ENCODE data around the gene STRIP2. TPM values are rescaled to one million over a fixed set of nuclear protein-coding genes. Genes with fewer than 3 reads are reported as not detected.
"Not testable (repeated sequence)": the region's sequence is repeated elsewhere in the genome, so short reads cannot be mapped to it uniquely, and the experiment has no call there.

The STRIP2 gene
- total and polyA plus RNA-seq, 9 of the 15 experiments (the other 6 are each of a cell fraction or from before 2014, with no cell fraction given), result 10.1 to 81.8 (median 42.3) TPM

GRCh38 chr7:129405527-129405926 is 28.7 kb upstream of the STRIP2 start:
- ATAC-seq, result no peak
- Histone ChIP-seq H3K9me3 (replicated peaks; ENCODE audit: control insufficient read depth, insufficient read depth, low read depth, low read length) (no peaks in the 10 kb centered on the region), H4K20me1 (replicated peaks; ENCODE audit: control insufficient read depth, insufficient read depth, low read length) (no peaks in the 10 kb centered on the region), H3K4me1 (replicated peaks in 1 of 2; ENCODE audit: control insufficient read depth in 2 of 2, insufficient read depth in 2 of 2, low read length in 2 of 2) (peaks cover 6 to 21% of the 10 kb centered on the region in 2 experiments; a peak in 4 of 5 replicates), H3K9me1 (ENCODE audit: control insufficient read depth, insufficient read depth, low read length) (peaks cover 3% of the 10 kb centered on the region), H3K36me3 (ENCODE audit: control insufficient read depth, insufficient read depth, low read length) (no peaks in the 10 kb centered on the region; the same call in 2 of the 3 replicates), H3K27ac (ENCODE audit: extremely low read depth, low read depth, low read length) (no peak overlapping the region), H3K27me3 (ENCODE audit: control insufficient read depth in 2 of 2, insufficient read depth in 2 of 2, low read length in 2 of 2) (no peaks in the 10 kb centered on the region), H3K4me2 (ENCODE audit: insufficient read depth, low read length) (no peak overlapping the region), H3K79me2 (ENCODE audit: control insufficient read depth, insufficient read depth, low read length) (no peaks in the 10 kb centered on the region), H3K9ac (ENCODE audit: insufficient read depth in 1 of 2, low read depth in 2 of 2, low read length in 2 of 2) (no peak overlapping the region), H3K4me3 (no peak overlapping the region), H2AFZ (ENCODE audit: low read depth, low read length) (0 out of 2 replicates have a peak overlapping the region, but pooled peaks have one; percentile 44)
- intact Hi-C loops (cut with micrococcal nuclease), result no loop called here
- TF ChIP-seq HDAC3 (IDR thresholded peaks at IDR 0.05; ENCODE audit: borderline replicate concordance, partially characterized antibody) (no peak), POLR2H (tag; IDR thresholded peaks at IDR 0.05; ENCODE audit: low read depth) (0 out of 2 replicates have a peak, but pooled peaks have one; percentile 27)
- no TSS peak for BruUV-seq (replicated peaks)
- ChIA-PET POLR2A (interaction anchor here (0.6 to 1.4 kb wide), 3 partner anchors 17 to 43 kb away, joined by 3 to 5 read pairs (median 4); partner anchors contain the start of gene STRIP2), CTCF (ENCODE audit: low intra/inter-chr PET ratio) (no interaction called here)
- no peak for FAIRE-seq
- no peak for DNase-seq (ENCODE audit: extremely low read depth in 1 of 4, low spot score in 3 of 4)
- in situ Hi-C loops (cut with MboI), result no loop called here

GRCh38 chr7:129410238-129410637 is 24.0 kb upstream of the STRIP2 start:
- CTCF ChIA-PET (ENCODE audit: low intra/inter-chr PET ratio); H4K20me1 ChIP-seq (replicated peaks; ENCODE audit: control insufficient read depth, insufficient read depth, low read length); BruUV-seq (replicated peaks); H3K4me1 ChIP-seq (replicated peaks in 1 of 2; ENCODE audit: control insufficient read depth in 2 of 2, insufficient read depth in 2 of 2, low read length in 2 of 2); H3K36me3 ChIP-seq (ENCODE audit: control insufficient read depth, insufficient read depth, low read length); intact Hi-C loops (cut with micrococcal nuclease); in situ Hi-C loops (cut with MboI); H3K9ac ChIP-seq (ENCODE audit: insufficient read depth in 1 of 2, low read depth in 2 of 2, low read length in 2 of 2); H3K4me3 ChIP-seq; DNase-seq (ENCODE audit: extremely low read depth in 1 of 4, low spot score in 3 of 4); H3K4me2 ChIP-seq (ENCODE audit: insufficient read depth, low read length); ATAC-seq; H3K9me3 ChIP-seq (replicated peaks; ENCODE audit: control insufficient read depth, insufficient read depth, low read depth, low read length); H3K79me2 ChIP-seq (ENCODE audit: control insufficient read depth, insufficient read depth, low read length); H3K27me3 ChIP-seq (ENCODE audit: control insufficient read depth in 2 of 2, insufficient read depth in 2 of 2, low read length in 2 of 2); FAIRE-seq; H2AFZ ChIP-seq (ENCODE audit: low read depth, low read length); H3K27ac ChIP-seq (ENCODE audit: extremely low read depth, low read depth, low read length); H3K9me1 ChIP-seq (ENCODE audit: control insufficient read depth, insufficient read depth, low read length): not testable (repeated sequence)
- POLR2A ChIA-PET, result interaction anchor here (1.3 to 1.7 kb wide), 3 partner anchors 9 to 15 kb away, joined by 3 read pairs; no protein-coding TSS in a partner anchor
- 51% methylated on average over 8 of the region's 8 CpGs for whole genome bisulfite sequencing (ENCODE audit: insufficient coverage, low coverage, missing lambda C conversion rate)

Data from K562 (cell line).